ENCODE results near the gene KCNC1. TPM values are rescaled to one million over a fixed set of nuclear protein-coding genes. Genes with fewer than 3 reads are reported as not detected.

Gene KCNC1
- total RNA-seq, 4 donors from 2014 or later: not detected

DNA sequence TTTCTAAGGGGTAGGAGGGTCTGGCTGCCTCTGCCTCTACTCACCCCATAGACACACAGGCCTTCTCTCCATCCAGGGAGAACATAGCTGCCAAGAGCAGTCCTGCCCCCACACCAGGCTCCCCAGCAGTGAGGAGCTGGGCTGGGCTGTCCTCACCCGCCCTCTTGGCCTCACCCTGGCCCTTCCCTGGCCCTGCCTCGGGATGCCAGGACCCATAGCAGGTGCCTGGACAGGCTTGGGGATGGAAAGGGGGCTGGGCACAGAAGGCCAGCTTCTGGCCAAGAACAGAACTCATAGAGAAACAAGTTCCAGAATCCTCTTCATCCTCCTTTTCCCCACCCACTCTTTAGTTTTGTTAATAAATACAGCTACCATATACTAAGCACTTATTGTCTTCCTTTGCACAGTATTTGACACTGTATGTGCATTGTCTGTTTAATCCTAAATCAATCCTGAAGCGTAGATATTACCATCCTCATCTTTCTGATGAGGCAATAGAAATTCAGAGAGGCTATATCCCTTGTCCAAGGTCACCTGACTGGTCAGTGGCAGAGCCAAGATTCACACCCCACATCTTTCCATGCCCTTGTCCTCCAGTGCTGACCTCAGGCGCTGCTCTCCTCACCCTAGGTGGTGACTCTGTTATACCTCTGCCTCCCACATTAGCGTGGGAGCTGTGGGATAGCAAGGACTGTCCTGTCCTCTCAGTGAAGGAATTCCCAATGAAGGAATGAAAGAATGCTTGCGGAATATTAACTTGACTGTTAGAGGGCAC is 37.2 kb upstream of the KCNC1 start:
- Histone ChIP-seq H3K4me1 (no peaks in the 10 kb centered on the region), H3K27ac (no peak overlapping the region), H3K9me3 (no peaks in the 10 kb centered on the region), H3K27me3 (peaks cover 0 to 31% of the 10 kb centered on the region in 2 donors), H3K4me3 (no peak overlapping the region), H3K36me3 (no peaks in the 10 kb centered on the region)
- WGBS, 2 donors: 61 to 68% methylated on average over 6 of the region's 6 CpGs
- no peak for DNase-seq (ENCODE audit: low spot score in 2 of 2)
- TF ChIP-seq EP300 (IDR thresholded peaks at IDR 0.05): no peak

DNA sequence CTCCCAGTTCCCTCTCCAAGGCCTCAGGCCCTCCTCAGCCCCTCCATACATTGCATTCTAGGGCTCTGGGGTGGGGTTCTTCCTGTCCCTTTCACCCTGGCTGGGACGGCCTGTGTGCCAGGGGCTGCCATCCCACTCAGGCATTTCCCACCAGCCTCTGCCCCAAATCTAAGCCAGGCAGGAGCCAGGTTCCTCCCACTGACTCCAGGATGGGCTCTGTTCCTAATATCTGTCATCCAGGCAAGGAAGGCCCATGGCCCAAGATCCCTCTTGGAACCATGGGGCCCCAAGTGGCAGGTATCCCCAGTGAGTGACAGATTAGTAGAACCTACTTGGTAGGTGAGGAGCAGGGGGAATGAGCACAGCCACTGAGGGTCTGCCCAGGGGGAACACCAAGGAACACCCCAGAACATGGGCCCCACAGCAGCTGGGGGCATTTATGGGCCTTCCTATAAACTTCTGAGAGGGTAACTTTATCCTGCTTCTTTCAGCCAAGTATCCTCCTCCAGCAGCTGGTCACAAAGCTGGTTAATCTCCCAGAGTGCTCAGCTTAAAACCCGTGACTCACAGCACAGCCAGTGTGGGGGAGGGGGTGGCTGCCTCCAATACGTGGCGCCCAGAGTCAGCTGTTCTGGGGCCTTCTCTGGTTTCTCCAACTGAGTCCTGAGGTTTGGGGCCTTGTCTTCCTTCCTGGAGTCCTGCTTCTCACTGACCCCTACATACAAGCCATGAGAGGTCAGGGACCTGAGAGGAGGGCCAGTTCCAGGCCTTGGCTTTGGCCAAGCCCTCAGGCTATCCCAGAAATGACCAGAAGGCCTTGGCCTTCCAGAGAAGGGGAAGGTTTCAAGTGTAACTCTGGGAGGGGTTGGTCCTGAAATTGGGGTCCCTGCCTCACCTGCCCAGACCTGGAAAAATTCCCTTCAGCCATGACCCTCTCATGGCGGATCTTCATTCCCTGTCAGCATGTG is 35.1 kb upstream of the KCNC1 start:
- peaks cover 0 to 8% (median 0%) of the 10 kb centered on the region in 4 donors for H3K9me3 ChIP-seq
- H3K27ac ChIP-seq: no peak overlapping the region
- H3K4me3 ChIP-seq: no peak overlapping the region
- TF ChIP-seq POLR2A (IDR thresholded peaks at IDR 0.05): no peak
- TF ChIP-seq, protein P1, sequence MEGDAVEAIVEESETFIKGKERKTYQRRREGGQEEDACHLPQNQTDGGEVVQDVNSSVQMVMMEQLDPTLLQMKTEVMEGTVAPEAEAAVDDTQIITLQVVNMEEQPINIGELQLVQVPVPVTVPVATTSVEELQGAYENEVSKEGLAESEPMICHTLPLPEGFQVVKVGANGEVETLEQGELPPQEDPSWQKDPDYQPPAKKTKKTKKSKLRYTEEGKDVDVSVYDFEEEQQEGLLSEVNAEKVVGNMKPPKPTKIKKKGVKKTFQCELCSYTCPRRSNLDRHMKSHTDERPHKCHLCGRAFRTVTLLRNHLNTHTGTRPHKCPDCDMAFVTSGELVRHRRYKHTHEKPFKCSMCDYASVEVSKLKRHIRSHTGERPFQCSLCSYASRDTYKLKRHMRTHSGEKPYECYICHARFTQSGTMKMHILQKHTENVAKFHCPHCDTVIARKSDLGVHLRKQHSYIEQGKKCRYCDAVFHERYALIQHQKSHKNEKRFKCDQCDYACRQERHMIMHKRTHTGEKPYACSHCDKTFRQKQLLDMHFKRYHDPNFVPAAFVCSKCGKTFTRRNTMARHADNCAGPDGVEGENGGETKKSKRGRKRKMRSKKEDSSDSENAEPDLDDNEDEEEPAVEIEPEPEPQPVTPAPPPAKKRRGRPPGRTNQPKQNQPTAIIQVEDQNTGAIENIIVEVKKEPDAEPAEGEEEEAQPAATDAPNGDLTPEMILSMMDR (IDR thresholded peaks at IDR 0.05): no peak
- no peak for TF ChIP-seq EP300 (IDR thresholded peaks at IDR 0.05)
- no peak for DNase-seq (ENCODE audit: low spot score in 2 of 2)
- H3K27me3 ChIP-seq: peaks cover 0 to 24% of the 10 kb centered on the region in 2 donors
- 68 to 86% methylated on average over 5 of the region's 5 CpGs for WGBS, 2 donors
- no peaks in the 10 kb centered on the region for H3K4me1 ChIP-seq
- no peaks in the 10 kb centered on the region for H3K36me3 ChIP-seq

DNA sequence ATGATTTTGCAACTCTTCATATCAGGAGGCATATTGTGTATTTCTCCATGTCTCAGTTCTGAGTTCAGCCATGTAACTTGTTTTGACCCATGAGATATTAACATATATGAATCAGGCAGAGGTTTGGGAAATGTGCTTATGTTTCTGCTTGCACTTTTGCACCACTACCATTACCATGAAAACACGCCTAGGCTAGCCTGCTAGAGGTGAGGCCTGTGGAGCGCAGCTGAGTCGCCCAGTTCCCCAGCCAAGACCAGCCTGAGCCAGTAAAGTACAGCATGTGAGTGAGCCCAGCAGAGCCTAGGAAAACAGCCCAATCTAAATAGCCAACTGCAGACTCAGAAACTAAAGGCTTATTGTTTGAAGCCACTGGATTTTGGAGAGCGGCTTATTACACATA is 33.6 kb upstream of the KCNC1 start:
- no peaks in the 10 kb centered on the region for H3K36me3 ChIP-seq
- no peak overlapping the region for H3K27ac ChIP-seq
- WGBS, 2 donors: 59 to 74% methylated on average over 4 of the region's 4 CpGs
- peaks cover 0 to 12% of the 10 kb centered on the region in 2 donors for H3K27me3 ChIP-seq
- no peak overlapping the region for H3K4me3 ChIP-seq
- H3K9me3 ChIP-seq: peaks cover 0 to 8% (median 0%) of the 10 kb centered on the region in 4 donors
- no peak for DNase-seq (ENCODE audit: low spot score in 2 of 2)
- H3K4me1 ChIP-seq: no peaks in the 10 kb centered on the region
- TF ChIP-seq, protein P1 (IDR thresholded peaks at IDR 0.05): no peak
- no peak for TF ChIP-seq EP300 (IDR thresholded peaks at IDR 0.05)

DNA sequence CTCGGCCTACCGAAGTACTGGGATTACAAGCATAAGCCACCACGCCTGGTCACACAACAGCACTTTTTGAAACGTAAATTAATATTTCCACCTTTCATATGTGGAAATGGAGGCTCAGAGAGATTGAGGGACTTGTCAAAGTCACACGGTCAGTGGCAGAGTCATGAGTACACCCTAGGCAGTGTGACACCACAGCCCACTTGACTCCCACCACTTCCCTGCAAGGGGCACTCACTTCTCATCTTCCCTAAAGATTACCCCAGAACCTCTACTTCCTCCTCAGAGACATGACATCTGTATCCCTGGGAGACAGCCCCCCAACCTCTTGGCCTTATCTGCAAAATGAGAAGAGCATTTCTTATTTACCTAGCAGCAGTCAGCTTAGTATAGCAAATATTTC is 31.7 kb upstream of the KCNC1 start:
- no peak for DNase-seq (ENCODE audit: low spot score in 2 of 2)
- Histone ChIP-seq H3K4me1 (no peaks in the 10 kb centered on the region), H3K9me3 (peaks cover 0 to 8% (median 0%) of the 10 kb centered on the region in 4 donors), H3K36me3 (no peaks in the 10 kb centered on the region), H3K27me3 (no peaks in the 10 kb centered on the region), H3K4me3 (no peak overlapping the region), H3K27ac (no peak overlapping the region)
- TF ChIP-seq, protein P1 (IDR thresholded peaks at IDR 0.05): no peak
- no peak for TF ChIP-seq POLR2A (IDR thresholded peaks at IDR 0.05)
- no peak for TF ChIP-seq EP300 (IDR thresholded peaks at IDR 0.05)
- 60 to 72% methylated on average over 5 of the region's 5 CpGs for WGBS, 2 donors

DNA sequence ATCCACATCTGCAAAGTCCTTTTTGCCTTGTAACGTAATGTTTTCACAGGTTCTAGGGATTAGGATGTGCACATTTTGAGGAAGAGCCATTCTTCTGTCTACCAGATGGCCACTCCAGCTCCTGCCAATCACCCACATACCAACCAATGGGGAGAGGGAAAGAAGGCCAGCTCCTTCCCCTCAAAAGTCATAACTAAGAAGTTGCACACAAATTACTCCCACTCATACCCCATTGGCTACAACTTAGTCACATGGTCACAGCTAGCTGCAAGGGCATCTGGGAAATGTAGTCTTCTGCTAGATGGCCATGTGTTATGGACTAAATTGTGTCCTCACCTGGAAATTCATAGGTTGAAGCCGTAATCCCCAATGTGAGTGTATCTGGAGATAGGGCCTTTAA is 30.6 kb upstream of the KCNC1 start:
- TF ChIP-seq, protein P1 (IDR thresholded peaks at IDR 0.05): no peak
- TF ChIP-seq POLR2A (IDR thresholded peaks at IDR 0.05) (no peak), EP300 (IDR thresholded peaks at IDR 0.05) (no peak)
- no peak for DNase-seq (ENCODE audit: low spot score in 2 of 2)
- Histone ChIP-seq H3K36me3 (no peaks in the 10 kb centered on the region), H3K27ac (no peak overlapping the region), H3K4me3 (no peak overlapping the region), H3K27me3 (no peaks in the 10 kb centered on the region), H3K9me3 (peaks cover 0 to 8% (median 0%) of the 10 kb centered on the region in 4 donors), H3K4me1 (no peaks in the 10 kb centered on the region)
- WGBS, 2 donors: 89 to 90% methylated on average over 2 of the region's 2 CpGs

Data from tibial nerve (tissue), 4 donors.